GM10266 (cell line): ENCODE measurements around the gene NUDT3.
"Not testable (repeated sequence)": the region's sequence is repeated elsewhere in the genome, so short reads cannot be mapped to it uniquely, and the experiment has no call there.

Experiments used
- DNase-seq: peaks from one replicate; pipeline ENCODE4 v3.0.0; 2012; ENCODE audit errors: extremely low spot score
- TF ChIP-seq, protein P1 (sequence below): IDR thresholded peaks from 2 replicates; pipeline ENCODE4 v1.5.1; 2012; ENCODE audit warnings: mild to moderate bottlenecking, low read depth; ENCODE audit not compliant: control insufficient read depth, insufficient read depth; ENCODE audit errors: missing control alignments

The NUDT3 gene

DNA sequence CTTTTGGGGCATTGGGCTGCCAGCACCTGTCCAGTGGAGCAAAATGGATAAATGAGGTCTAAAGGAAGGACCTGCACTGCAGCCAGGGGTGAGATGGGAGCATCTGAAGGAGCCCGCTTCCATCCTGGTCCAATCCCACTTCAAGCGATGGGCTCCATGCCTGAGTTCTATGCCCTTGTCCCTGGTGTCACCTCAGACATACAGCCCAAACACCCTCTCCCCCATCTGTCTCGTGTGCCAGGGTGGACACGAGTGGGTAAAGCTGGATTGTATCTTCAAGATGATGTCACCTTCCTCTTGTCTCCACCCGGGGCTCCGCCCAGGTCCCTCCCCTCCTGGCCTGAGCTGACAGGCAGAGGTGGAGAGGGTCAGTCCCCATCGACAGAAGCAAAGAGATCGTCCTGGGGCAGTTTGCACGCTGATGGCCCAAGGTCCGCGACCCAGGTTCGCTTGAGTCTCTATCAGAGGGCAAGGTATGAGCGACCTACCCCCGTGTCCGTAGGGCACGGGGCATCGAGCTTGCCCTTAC, 144.2 kb downstream of the NUDT3 start:
- peak; percentile 70 for DNase-seq

DNA sequence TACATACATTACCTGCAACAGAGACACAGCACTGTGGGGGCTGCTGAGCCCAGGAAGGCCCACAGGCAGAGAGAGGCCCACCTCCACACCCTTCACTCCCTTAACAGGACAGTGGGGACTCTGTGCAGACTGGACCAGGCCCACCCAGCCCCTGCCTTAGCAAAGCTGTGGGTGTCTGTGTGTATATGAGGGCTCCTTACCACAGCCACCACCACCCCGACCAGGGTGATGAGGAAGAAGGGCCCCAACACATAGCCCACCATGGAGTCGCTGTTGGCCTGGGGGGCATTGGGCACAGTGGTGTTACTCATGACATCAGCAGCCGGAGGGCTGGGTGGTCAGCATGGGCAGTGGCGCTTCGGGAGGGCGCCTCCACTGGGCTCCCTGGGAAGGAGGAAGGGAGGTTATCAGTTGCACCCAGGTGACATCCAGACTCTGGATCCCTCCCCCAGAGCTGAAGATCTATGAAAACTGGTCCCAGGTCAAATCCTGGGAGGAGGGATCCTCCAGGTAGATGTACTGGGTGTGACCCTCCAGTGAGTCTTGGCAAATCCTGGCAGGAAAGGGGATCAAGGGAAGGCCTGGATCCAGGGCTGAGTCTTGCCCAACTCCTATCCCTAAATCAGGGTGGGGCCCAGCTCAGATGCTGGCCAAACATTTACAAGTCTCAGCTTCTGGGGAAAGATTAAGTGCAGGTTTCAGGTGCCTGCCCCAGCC, 144.8 kb downstream of the NUDT3 start:
- no peak for DNase-seq
- TF ChIP-seq, protein P1, sequence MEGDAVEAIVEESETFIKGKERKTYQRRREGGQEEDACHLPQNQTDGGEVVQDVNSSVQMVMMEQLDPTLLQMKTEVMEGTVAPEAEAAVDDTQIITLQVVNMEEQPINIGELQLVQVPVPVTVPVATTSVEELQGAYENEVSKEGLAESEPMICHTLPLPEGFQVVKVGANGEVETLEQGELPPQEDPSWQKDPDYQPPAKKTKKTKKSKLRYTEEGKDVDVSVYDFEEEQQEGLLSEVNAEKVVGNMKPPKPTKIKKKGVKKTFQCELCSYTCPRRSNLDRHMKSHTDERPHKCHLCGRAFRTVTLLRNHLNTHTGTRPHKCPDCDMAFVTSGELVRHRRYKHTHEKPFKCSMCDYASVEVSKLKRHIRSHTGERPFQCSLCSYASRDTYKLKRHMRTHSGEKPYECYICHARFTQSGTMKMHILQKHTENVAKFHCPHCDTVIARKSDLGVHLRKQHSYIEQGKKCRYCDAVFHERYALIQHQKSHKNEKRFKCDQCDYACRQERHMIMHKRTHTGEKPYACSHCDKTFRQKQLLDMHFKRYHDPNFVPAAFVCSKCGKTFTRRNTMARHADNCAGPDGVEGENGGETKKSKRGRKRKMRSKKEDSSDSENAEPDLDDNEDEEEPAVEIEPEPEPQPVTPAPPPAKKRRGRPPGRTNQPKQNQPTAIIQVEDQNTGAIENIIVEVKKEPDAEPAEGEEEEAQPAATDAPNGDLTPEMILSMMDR = no peak

More for the DNA sequence above, 144.2 kb downstream of the NUDT3 start:
- TF ChIP-seq, protein P1 = no peak

DNA sequence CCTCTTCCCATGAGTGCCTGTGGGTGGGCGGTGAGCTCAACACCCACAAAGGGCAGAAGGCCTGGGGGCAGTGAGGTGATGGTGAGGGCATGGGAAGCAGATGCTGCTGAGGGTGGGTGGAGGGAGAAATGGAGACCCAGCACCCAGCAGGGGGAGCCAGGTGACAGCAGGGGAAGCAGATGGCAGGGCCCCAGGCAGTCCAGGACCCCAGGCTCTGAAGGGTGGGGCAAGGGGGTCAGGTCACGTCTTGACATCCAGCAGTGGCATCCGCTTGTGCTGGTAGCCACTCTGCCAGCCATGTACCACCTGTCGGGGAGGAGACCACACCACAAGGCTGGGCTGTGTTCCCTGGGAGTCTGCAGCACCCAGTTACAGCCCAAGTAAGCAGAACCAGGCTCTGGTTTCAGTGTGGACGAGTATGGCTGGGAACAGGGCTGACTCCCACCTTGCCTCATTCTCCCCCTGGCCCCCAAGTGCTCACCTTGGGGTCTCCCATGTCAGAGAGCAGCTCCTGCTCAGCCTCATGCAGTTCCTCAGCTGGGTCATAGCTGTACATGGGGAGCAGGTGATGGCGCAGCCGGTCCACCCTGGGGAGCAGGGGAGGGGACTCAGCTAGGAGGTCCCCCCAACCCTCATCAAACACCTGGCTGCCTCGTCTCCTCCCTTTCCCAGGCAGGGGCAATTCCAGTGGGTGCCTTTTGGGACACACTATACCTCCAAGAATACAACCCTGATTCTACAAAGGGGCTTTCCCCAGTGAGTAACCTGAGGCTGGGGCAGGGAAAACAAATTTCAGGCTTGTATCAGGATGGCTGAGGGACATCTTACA, 145.7 kb downstream of the NUDT3 start:
- TF ChIP-seq, protein P1 = peak; percentile 75
- peak; percentile 63 for DNase-seq

DNA sequence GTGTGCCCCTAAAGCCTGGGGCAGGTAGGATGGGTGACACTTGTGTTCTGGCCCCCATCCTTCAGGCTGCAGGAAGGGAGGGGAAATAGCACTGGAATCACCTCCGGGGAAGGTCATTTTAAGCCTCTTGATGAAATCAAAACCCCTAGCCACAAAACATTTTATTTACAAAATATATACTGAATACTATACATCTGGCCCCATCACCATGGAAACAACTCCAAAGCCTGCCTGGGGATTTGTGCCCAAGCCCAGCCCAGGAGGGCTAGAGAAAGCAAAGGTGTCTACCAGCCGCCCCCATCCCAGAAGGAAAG, 146.3 kb downstream of the NUDT3 start:
- TF ChIP-seq, protein P1 = no peak
- no peak for DNase-seq

DNA sequence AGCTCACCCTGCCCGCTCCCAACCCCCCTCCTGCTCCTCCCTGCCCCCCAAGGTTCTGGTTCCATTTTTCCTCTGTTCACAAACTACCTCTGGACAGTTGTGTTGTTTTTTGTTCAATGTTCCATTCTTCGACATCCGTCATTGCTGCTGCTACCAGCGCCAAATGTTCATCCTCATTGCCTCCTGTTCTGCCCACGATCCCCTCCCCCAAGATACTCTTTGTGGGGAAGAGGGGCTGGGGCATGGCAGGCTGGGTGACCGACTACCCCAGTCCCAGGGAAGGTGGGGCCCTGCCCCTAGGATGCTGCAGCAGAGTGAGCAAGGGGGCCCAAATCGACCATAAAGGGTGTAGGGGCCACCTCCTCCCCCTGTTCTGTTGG, 146.7 kb downstream of the NUDT3 start:
- DNase-seq = not testable (repeated sequence)

DNA sequence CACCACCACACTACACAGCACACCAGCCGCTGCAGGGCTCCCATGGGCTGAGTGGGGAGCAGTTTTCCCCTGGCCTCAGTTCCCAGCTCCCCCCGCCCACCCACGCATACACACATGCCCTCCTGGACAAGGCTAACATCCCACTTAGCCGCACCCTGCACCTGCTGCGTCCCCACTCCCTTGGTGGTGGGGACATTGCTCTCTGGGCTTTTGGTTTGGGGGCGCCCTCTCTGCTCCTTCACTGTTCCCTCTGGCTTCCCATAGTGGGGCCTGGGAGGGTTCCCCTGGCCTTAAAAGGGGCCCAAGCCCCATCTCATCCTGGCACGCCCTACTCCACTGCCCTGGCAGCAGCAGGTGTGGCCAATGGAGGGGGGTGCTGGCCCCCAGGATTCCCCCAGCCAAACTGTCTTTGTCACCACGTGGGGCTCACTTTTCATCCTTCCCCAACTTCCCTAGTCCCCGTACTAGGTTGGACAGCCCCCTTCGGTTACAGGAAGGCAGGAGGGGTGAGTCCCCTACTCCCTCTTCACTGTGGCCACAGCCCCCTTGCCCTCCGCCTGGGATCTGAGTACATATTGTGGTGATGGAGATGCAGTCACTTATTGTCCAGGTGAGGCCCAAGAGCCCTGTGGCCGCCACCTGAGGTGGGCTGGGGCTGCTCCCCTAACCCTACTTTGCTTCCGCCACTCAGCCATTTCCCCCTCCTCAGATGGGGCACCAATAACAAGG, 147.3 kb downstream of the NUDT3 start:
- not testable (repeated sequence) for DNase-seq

DNA sequence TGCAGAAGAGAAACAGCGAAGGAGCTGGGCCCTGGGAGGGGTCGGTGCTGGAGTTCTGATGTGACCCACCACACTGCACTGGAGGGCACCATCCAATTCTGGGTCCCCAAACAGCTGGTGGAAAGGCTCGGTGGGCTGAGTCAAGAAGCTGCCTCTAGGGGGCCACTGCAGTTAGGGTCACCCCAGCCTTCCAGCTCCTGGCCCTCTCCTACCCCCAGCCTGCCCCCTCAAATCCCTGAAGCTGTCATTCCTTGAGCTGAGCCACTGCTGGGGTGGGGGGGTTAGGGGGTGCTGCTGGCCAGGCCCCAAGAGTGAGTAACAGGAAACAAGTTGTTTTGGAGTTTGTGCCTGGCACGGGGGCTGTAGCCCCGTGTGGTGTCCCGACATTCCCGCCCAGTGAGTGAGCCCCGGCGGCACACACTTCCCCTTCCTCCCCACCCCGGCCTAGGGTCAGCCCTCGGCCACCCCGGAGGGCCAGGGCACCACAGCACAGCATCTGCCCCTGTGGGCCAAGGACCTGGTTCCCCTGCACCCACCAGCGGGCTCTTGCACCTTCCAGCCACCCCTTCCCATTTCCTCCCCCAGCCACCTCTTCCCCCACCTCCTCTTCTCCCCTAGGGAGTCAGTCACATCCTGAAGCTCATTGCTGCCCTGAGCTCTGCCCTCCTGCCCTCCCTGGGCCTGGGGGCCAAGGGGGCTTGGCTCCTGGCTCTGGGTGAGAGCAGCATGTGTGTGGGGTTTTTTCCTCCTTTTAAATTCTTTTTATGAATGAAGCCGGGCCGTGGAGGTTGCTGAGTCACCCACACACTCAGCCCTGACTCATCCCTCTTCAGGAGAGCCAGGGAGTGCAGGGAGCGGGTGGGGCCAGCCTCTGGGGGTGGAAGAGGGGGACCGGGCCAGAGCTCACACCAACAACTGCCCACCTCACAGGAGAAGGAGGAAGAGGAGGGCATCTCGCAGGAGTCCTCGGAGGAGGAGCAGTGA, 148.3 kb downstream of the NUDT3 start:
- TF ChIP-seq, protein P1 = peak; percentile 34
- no peak for DNase-seq
